ENCODE measurements around the gene ZNF385C. TPM values are rescaled to one million over a fixed set of nuclear protein-coding genes. Genes with fewer than 3 reads are reported as not detected.
A peak's percentile ranks its signal among the peaks of the same experiment; 100 is the strongest.

ZNF385C gene
- total RNA-seq, 3 donors from 2014 or later, result 0.48 to 1.0 (median 0.66) TPM

GRCh38 chr17:42103221-42103954 is 5.1 kb upstream of the ZNF385C start:
- no peaks in the 10 kb centered on the region for H3K27me3 ChIP-seq
- intact Hi-C loops (cut with DNase I; ENCODE audit: low total_unique reads), result loop anchor here (10.0 kb wide), 1 partner anchor 139 kb away; the partner anchor contains the start of gene CNP
- H3K4me3 ChIP-seq, result no peak overlapping the region
- H3K9me3 ChIP-seq, result no peaks in the 10 kb centered on the region
- H3K4me1 ChIP-seq, result no peaks in the 10 kb centered on the region
- TF ChIP-seq POLR2A (IDR thresholded peaks at IDR 0.05) (no peak), POLR2AphosphoS5 (IDR thresholded peaks at IDR 0.05) (no peak)
- TF ChIP-seq, protein P1, sequence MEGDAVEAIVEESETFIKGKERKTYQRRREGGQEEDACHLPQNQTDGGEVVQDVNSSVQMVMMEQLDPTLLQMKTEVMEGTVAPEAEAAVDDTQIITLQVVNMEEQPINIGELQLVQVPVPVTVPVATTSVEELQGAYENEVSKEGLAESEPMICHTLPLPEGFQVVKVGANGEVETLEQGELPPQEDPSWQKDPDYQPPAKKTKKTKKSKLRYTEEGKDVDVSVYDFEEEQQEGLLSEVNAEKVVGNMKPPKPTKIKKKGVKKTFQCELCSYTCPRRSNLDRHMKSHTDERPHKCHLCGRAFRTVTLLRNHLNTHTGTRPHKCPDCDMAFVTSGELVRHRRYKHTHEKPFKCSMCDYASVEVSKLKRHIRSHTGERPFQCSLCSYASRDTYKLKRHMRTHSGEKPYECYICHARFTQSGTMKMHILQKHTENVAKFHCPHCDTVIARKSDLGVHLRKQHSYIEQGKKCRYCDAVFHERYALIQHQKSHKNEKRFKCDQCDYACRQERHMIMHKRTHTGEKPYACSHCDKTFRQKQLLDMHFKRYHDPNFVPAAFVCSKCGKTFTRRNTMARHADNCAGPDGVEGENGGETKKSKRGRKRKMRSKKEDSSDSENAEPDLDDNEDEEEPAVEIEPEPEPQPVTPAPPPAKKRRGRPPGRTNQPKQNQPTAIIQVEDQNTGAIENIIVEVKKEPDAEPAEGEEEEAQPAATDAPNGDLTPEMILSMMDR (IDR thresholded peaks at IDR 0.05), result no peak
- no peak overlapping the region for H3K27ac ChIP-seq
- no peaks in the 10 kb centered on the region for H3K36me3 ChIP-seq
- no peak for DNase-seq (ENCODE audit: low spot score in 2 of 2)

DNA sequence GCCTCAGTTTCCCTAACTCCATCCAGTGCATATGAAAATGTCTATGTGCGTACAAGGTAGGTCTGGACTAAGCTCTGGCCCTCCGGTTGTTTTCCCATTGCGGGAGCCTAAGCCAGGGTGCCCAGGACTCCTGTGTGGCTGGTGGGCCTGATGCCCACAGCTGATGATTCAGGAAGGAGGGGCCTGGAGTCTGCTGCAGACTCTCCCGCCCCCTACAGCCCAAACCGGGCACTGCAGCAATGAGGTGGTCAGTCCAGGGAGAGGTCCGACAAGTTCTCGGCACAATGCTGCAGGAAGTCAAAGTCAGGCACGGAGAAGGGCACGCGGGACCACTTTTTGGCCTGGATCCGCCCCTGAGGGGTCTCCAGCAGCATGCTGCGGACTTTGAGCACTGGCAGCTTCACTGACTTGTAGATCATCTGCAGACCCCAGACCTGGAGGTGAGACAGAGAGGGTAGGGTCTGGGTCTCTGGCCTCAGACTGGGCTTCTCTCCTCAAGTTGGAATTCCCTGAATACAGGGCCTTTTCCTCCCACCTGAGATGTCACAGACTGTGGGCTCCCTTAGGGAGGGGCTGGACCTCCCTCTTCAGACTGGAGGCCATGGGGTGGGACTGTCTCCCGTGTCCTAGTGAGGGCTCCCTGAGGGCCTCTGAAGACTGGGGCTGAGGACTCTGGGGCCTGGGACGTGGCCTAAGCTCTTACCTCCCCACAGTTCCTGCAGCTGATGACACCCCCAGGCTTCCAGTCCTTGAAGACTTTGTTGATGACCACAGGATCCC is 3.4 kb upstream of the ZNF385C start:
- Histone ChIP-seq H3K9me3 (no peaks in the 10 kb centered on the region), H3K4me1 (no peaks in the 10 kb centered on the region), H3K4me3 (no peak overlapping the region), H3K36me3 (no peaks in the 10 kb centered on the region), H3K27me3 (peaks cover 0 to 12% of the 10 kb centered on the region in 2 donors), H3K27ac (no peak overlapping the region)
- TF ChIP-seq, protein P1 (IDR thresholded peaks at IDR 0.05), result peak in 2 of 3 donors; percentile 46 to 58
- no peak for TF ChIP-seq POLR2A (IDR thresholded peaks at IDR 0.05)
- no peak for TF ChIP-seq POLR2AphosphoS5 (IDR thresholded peaks at IDR 0.05)
- intact Hi-C loops (cut with DNase I; ENCODE audit: low total_unique reads), result loop anchor here (10.0 kb wide), 1 partner anchor 137 kb away; the partner anchor contains the start of gene CNP
- DNase-seq (ENCODE audit: low spot score in 2 of 2), result no peak

- intact Hi-C loops (cut with DNase I; ENCODE audit: low total_unique reads), result no loop called here
Observed at GRCh38 chr17:42098730-42099399, 592 bp upstream of the ZNF385C start.

DNA sequence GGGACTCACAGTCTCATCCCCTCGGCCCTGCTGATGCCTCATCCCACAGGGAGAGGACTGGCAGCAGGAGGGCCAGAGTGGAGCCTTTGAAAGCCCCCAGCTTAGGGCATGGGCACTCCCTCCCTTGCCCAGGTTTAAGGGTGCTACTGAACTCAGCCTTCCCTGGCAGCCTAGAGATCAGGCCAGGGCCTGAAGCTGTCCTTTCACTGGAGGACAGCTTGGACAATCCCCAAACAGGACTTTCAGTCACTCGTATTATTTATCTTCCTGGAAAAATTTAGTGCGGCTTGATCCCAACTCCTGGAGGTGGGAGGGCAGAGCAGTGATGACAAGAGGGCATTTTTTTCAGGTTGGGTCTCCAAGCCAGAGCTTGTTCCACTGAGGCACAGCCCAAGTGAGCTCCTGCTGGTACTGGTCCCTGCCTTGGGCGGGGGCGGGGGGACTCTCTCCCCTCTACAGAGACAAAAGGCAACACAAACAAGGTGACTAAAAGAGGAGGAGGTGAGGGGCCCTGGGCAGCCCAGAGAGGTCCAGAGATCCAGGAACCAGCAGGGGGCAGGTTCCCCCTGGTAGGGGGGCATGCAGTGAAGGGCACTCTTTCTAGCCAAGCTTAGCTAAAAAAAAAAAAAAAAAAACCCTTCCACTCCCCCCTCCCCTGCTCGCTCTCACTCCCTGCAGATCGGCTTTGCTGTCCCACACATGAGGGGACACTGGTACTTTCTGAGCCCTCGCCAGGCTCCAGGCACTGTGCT is 1.7 kb downstream of the ZNF385C start:
- DNase-seq (ENCODE audit: low spot score in 2 of 2), result no peak
- peaks cover 0 to 22% of the 10 kb centered on the region in 2 donors for H3K27me3 ChIP-seq
- H3K4me1 ChIP-seq, result no peaks in the 10 kb centered on the region
- H3K27ac ChIP-seq, result no peak overlapping the region
- H3K4me3 ChIP-seq, result no peak overlapping the region
- TF ChIP-seq POLR2A (IDR thresholded peaks at IDR 0.05), result no peak
- TF ChIP-seq, protein P1 (IDR thresholded peaks at IDR 0.05), result no peak
- TF ChIP-seq POLR2AphosphoS5 (IDR thresholded peaks at IDR 0.05), result no peak
- no peaks in the 10 kb centered on the region for H3K9me3 ChIP-seq
- intact Hi-C loops (cut with DNase I; ENCODE audit: low total_unique reads), result no loop called here
- no peaks in the 10 kb centered on the region for H3K36me3 ChIP-seq

More at GRCh38 chr17:42098730-42099399, 592 bp upstream of the ZNF385C start:
- no peak for DNase-seq (ENCODE audit: low spot score in 2 of 2)
- Histone ChIP-seq H3K27me3 (peaks cover 0 to 22% of the 10 kb centered on the region in 2 donors), H3K4me1 (no peaks in the 10 kb centered on the region), H3K27ac (peak overlapping the region in 1 of 2 donors; percentile 33), H3K36me3 (no peaks in the 10 kb centered on the region), H3K4me3 (peak overlapping the region in 2 of 3 donors; percentile 34 to 54), H3K9me3 (no peaks in the 10 kb centered on the region)
- TF ChIP-seq POLR2AphosphoS5 (IDR thresholded peaks at IDR 0.05) (no peak), POLR2A (IDR thresholded peaks at IDR 0.05) (no peak)
- TF ChIP-seq, protein P1 (IDR thresholded peaks at IDR 0.05), result no peak

Data from breast epithelium (tissue), 4 donors.